ENCODE data around the gene LGALS1.
A peak's percentile ranks its signal among the peaks of the same experiment; 100 is the strongest.

Gene LGALS1

GRCh38 chr22:37662039-37662438 lies 13.4 kb upstream of the LGALS1 start:
- DNase-seq, result no peak

DNA sequence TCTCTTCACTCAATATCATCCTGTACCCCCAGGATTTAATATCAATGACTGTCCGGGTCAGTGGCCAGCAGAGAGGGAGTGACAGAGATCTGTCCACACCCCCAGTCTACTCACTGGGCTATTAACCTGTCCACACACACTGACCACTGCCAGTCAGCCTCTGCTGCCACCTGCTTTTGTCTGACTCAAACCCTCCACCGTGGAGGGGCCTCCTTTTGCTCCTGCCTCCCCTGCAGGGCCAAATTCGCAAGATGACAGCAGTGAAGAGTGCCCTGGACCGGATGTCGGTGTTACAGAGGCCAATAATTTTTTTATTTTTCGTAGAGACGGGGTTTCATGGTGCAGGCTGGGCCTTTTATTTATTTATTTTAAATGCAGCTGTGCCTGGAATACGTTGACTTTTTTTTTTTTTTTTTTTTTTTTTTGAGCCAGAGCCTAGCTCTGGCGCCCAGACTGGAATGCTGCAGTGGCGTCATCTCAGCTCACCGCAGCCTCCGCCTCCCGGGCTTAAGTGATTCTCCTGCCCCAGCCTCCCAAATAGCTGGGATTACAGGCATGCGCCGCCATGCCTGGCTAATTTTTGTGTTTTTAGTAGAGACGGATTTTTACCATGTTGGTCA lies 11.8 kb upstream of the LGALS1 start:
- peak; percentile 44 for DNase-seq

- DNase-seq, result no peak
Measured at GRCh38 chr22:37664249-37665101, 11.0 kb upstream of the LGALS1 start.

- no peak for DNase-seq
Measured at GRCh38 chr22:37665487-37665886, 9.9 kb upstream of the LGALS1 start.

DNA sequence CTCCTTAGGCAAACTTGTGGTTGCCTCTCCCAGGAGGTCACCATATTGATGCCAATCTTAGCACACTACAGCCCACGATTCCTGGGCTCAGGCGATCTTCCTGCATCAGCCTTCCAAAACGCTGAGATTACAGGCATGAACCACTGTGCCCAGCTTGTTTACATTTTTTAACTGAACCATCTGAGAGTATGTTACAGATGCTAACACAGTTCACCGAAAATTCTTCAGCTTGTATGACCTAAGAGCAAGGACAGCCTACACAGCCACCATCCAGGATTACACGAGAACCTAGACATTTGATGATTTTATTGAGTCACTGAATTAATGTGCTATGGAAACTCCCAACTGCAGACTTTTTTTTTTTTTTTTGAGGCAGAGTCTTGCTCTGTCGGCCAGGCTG lies 5.8 kb upstream of the LGALS1 start:
- DNase-seq, result peak; percentile 45

- DNase-seq, result no peak
Measured at GRCh38 chr22:37672206-37672919, 3.1 kb upstream of the LGALS1 start.

DNA sequence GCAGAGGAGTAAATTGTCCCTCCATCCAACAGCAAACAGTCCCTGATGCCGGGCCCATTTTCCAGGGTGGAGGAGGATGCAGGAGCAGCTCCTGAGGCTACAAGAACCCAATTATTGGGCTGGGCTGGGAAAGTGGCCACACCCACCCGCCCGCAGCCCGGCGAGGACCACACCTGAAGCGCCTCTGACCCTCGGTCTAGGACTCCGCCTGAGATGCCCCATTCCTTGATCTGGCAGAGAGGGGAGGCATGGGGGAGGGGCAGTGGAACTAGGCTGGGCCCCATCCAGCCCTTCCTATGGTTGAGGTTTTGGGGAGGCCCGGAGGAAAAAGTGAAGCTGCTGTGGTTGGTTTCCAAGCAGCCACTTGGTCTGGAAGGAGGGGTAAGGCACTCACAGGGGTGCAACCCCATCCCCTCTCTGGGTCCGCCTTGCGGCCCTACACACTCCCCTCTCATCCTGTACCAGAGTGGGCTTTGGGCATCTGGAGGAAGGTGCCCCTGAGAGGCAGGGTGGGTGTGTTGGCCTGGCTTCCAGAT lies 2.4 kb upstream of the LGALS1 start:
- no peak for DNase-seq

DNA sequence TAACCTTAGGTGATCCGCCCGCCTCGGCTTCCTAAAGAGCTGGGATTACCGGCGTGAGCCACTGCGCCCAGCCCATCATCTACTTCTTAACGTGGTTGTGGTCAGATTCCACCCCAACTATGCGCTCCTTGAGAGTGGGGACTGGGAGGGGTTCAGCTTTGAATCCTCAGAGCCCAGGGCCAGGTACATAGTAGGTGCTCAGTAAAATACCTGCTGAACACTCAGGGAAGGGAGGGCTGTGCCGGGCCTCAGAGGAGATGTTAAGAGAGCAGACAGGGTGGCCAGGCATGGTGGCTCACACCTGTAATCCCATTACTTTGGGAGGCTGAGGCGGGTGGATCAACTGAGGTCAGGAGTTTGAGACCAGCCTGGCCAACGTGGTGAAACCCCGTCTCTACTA lies 1.2 kb upstream of the LGALS1 start:
- DNase-seq, result no peak

- peak; percentile 24 for DNase-seq
Measured at GRCh38 chr22:37675930-37676735, 697 bp downstream of the LGALS1 start.

GRCh38 chr22:37676736-37677492 lies 1.5 kb downstream of the LGALS1 start:
- peak; percentile 99 for DNase-seq

- no peak for DNase-seq
Measured at GRCh38 chr22:37677493-37677974, 2.1 kb downstream of the LGALS1 start.

GRCh38 chr22:37678372-37678771 lies 2.9 kb downstream of the LGALS1 start:
- no peak for DNase-seq

DNA sequence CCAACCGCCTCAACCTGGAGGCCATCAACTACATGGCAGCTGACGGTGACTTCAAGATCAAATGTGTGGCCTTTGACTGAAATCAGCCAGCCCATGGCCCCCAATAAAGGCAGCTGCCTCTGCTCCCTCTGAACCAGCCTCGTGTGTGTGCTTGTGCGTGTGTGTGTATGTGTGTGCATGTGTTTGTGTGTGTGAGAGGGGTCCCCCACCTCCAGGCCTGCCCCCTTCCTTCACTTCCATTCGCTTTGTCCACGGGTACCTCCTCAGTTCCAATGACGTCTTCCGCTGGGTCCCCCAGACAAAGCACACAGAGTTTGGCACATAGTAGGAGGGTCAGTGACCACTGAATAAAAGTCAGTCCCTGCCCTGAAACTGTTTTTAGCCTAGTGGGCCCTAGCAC lies 4.2 kb downstream of the LGALS1 start:
- no peak for DNase-seq

DNA sequence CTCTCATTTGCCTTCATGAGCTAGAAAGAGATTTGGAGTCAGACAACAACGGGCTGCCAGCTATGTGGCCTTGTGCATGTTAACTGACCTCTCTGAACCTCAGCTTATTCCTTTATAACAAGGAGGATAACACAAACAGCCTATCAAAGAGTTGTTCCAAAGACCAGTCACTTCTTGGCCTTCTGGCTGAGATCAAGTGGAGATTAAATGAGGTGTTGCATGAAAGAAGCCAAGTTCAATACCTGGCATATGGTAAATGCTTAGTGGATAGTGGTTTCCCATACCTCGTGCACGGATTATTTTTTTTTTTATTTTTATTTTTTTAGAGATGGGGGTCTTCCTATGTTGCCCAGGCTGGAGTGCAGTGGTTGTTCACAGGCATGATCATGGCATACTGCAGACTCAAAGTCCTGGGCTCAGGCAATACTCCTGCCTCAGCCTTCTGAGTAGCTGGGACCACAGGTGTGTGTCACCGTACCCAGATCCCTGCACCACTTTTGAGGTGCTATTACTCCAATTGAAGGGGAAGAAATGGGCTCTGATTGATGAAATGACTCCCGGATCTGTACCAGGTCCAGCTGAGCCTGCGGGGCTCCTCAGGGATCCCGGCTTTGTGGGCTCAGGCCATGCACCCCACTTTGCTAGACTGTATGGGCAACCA lies 4.9 kb downstream of the LGALS1 start:
- peak; percentile 28 for DNase-seq

DNA sequence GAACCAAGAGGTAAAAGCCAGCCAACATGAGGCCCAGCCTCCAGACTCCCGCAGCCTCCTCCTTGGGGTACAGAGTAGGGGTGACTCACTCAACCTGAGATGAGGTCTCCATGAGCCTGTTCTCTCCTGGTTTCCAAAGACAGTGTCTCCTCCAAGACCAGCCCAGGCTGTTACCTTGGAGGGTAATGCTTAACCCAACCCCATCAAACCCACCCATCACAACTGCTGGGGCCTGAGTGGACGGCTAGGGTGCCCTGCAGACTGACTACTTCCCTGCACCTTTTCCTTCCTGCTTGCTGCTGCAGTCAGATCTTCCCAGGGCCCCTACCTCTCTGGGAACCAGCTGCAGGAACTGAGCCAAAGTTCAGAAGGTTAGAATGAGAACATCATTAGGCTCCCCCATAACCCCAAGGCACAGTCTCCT lies 5.6 kb downstream of the LGALS1 start:
- DNase-seq, result peak; percentile 67

DNA sequence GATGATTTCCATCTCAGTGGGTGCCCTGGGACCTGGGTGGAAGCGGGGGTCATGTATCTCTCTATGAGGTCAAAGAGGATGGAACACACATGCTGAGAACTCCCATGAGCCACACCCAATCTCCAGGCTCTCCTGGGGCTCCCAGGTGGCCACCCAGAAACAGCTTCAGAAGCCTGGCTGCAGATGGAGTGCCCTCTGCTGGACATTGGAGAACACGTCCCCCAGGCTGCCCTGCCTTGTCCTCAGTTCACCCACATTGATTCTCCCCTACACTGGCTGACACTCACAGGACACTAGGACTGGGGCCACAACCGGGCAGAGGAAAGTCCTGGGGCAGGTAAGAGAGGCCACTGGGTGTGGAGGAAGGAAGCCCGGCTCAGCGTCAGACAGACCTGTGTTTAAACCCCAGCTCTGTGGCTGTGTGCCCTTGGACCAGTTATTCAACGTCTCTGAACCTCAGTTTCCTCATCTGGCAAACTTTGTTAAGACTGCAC lies 6.2 kb downstream of the LGALS1 start:
- peak; percentile 76 for DNase-seq

GRCh38 chr22:37684803-37685615 lies 9.6 kb downstream of the LGALS1 start:
- DNase-seq, result no peak

DNA sequence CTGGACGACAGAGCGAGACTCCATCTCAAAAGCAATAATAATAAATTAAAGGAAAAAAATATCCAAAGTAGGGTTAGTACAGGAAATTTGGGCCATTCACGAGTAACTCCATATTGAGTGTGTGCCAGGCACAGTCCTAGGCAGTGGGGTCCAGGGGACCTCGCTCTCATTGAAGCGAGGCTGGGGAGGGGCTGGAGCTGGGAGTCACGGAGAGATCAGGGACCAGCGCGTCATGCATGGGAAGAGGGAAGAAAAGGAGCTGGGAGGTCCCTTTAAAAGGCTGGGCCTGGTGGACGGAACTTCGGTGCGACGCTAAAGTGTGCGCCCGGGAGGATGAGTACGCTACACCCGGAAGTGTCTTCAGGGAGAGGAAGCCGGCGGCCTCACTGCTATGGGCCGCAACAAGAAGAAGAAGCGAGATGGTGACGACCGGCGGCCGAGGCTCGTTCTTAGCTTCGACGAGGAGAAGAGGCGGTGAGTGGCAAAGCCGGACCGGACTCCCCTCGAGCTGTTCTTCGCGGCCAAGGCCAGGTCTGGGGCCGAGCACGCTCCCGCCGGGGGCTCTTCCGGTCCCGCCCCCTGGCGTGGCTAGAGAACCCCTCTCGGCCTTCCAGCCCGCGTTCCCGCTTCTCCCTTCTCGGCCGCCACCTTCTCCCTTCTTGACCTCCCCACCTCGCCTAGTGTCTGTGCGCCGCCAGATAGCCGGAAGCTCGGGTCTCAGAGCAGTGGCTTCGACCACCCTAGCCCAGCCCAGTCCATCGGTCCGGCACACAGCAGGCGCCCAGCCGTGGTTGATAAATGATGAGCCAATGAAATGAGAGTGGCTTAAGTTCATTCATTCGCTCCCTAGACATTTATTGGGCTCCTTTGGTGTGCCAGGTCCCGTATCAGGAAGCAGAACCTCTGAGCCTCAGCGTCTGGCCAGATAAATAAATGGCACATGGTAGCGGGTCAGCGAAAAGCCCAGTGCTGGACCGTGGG lies 10.9 kb downstream of the LGALS1 start, which contains the start of gene NOL12:
Gene NOL12, plus strand, starts transcription at position 342 of the 981 bp plus-strand sequence. Its CDS starts 50 bp downstream, at position 392.
- peak; percentile 85 for DNase-seq

Measured in fibroblast of skin of abdomen (primary cell).